HG02840 (cell line): ENCODE data around the gene ST13.
A peak's percentile ranks its signal among the peaks of the same experiment; 100 is the strongest.
"Not testable (repeated sequence)": the region's sequence is repeated elsewhere in the genome, so short reads cannot be mapped to it uniquely, and the experiment has no call there.

Source experiments
- ATAC-seq: cut with Tn5 transposase; IDR thresholded peaks from one replicate; pipeline ENCODE4 v1.9.1; 2021; ENCODE audit warnings: mild to moderate bottlenecking, moderate library complexity, moderate number of reproducible peaks; ENCODE audit not compliant: unreplicated experiment, low FRiP score

ST13 gene

GRCh38 chr22:40845816-40846215 is 10.6 kb downstream of the ST13 start:
- not testable (repeated sequence) for ATAC-seq

- ATAC-seq = no peak
These were observed 11.5 kb downstream of the ST13 start for GRCh38 chr22:40844951-40845350.

DNA sequence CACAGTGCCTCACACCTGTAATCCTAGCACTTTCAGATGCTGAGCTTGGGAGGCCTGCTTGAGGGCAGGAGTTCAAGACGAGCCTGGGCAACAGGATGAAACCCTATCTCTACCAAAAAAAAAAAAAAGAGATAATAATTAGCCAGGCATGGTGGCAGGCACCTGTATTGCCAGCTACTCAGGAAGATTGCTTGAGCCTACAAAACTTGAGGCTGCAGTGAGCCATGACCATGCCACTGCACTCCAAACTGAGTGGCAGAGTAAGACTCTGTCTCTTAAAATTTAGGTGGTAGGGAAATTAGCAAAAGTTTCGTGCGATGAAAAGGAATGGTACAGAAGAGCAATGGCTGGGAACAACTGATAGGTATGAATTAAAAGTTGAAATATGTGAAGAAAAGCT is 18.0 kb downstream of the ST13 start:
- no peak for ATAC-seq

- ATAC-seq = no peak
These were observed 21.8 kb downstream of the ST13 start for GRCh38 chr22:40834619-40835018.

- ATAC-seq = no peak
These were observed 27.3 kb downstream of the ST13 start for GRCh38 chr22:40829131-40829530.

GRCh38 chr22:40826984-40827741 is 29.3 kb downstream of the ST13 start:
- no peak for ATAC-seq

DNA sequence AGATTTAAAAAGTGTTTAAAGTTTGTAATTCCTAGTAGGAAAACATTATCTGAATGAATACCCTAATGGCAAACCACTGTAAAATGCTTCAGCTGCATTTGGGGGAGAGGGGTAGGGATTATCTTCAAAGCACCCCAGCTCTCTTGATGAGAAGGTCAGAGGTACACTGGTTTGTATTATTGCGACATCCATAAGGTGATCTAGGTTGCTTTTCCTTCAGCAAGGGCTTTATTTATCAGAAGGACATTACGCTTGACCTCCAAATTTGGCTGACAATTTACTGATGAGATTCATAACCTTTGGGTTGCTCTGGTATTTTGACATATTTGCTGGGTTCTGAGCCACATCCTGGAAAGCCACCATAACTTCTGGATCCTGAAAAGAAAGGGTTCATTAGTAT is 30.1 kb downstream of the ST13 start:
- ATAC-seq = not testable (repeated sequence)

- no peak for ATAC-seq
These were observed 33.0 kb downstream of the ST13 start for GRCh38 chr22:40823426-40823825.

DNA sequence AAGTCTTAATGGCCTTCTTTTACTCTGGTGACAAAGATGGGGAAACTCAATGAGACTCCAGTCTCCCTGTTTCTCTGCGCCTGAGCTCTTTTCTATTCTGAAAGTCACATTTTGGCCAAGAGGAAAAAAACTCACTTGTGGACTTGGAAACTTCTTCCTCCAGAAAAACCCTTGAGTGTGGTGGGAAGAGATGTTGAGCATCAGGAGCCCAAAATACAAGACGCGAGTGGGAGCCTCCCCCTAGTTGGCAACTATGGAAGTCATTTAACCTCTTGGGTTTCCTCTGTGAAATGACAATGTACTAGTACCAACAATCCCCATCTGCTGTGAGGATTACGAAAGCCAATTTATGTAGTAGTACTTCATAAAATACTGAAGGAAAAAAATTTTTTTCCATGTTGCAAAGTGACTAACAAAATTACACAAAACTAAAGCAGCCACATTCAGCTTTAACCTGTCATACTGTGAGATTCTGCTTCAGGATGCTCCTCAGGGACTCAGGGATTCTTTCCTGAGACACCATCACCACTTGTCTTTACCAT is 36.8 kb downstream of the ST13 start:
- ATAC-seq = no peak

GRCh38 chr22:40818747-40819598 is 37.5 kb downstream of the ST13 start, which contains the start of gene SLC25A17:
SLC25A17 (minus strand) TSS chr22:40819346; CDS start chr22:40819248, 98 bp downstream.
- peak; percentile 72 for ATAC-seq

DNA sequence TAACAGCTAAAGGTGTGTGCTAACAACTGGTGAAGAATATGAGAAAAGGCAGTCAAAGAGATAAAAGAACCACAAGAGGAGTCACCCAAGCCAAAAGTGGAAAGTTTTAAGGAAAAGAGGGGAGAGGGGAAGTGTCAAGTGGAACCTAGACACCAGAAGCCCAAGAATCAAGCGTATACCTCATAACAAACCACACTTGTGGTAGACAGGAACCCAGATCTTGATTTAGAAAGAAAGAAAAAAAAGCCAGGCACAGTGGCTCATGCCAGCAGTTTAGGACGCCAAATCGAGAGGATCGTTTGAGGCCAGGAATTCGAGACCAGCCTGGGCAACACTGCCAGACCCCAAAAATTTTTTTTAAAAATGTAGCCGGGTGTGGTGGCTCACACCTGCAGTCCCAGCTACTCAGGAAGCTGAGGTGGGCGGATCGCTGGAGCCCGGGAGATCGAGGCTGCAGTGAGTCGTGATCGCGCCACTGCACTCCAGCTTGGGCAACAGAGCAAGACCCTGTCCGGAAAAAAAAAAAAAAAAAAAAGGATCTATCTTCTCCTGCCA is 38.2 kb downstream of the ST13 start:
- no peak for ATAC-seq

- no peak for ATAC-seq
These were observed 38.7 kb downstream of the ST13 start for GRCh38 chr22:40817737-40818136.

DNA sequence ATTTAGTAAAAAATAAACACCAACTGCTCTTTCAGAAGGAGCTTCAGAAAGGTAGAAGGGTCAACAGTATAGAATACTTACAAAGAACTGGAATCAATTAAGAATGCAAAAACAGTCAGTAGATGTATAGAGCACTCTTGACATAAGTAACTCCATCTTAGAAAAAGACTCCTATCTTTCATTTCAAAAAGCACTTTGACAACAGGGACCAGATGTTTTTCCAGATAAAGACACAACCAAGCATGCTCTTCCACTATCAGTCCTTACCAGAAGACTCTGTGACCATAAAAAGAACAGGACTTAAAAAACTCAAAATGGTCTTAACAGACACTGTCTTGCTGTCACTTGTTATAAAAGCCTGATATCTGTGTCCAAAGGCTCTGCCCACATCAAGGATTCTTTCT is 42.5 kb downstream of the ST13 start:
- no peak for ATAC-seq

DNA sequence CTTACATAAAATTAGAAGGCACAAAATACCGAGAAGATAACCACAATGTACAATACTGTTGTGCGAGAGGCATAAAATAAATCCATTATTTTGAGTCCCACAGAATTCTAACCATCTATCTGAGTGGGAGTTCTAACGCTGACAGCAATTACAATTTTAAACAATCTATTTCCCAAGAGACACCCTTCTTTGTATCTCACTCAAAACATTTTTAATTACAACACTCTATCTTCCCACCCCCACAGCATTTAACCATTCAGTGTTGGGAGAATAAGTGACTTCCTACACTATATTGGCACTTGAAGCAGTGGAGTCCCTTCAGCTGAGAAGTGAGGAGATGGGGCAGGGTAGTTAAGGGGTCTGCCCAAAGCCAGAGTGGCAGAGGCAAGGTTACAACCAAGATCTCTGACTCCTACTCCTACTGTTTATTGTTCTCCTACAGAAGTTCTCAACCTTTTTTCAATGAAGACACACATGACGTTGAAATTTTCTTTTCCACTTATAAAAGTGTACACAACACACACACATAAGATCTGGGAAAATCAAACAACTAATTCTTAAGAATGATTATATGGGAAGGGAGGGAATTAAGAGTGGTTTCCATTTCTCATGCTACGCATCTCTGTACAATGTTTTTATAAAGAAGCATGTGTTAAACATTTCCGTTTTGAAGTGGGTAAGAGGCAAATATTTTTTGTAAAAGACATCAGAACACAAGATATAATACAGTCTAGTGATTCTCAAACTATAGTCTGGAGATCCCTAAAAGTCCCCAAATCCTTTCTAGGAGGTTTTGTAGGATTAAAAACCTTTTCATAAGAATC is 48.2 kb downstream of the ST13 start:
- no peak for ATAC-seq

DNA sequence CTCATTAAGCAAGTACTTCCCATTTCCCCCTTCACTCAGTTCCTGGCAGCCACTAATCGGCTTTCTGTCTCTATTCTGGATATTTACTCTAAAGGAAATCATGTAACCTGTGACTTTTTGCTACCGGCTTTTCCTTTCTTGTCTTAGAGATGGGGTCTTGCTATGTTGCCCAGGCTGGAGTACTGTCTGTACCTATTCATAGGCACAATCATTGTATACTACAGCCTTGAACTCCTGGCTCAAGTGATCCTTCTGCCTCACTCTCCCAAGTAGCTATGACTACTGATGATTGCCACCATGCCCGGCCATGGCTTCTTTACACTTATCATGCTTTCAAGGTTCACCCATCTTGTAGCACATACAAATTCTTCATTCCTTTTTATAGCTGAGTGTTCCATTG is 49.7 kb downstream of the ST13 start:
- ATAC-seq = no peak

GRCh38 chr22:40805699-40806203 is 50.7 kb downstream of the ST13 start:
- ATAC-seq = no peak

DNA sequence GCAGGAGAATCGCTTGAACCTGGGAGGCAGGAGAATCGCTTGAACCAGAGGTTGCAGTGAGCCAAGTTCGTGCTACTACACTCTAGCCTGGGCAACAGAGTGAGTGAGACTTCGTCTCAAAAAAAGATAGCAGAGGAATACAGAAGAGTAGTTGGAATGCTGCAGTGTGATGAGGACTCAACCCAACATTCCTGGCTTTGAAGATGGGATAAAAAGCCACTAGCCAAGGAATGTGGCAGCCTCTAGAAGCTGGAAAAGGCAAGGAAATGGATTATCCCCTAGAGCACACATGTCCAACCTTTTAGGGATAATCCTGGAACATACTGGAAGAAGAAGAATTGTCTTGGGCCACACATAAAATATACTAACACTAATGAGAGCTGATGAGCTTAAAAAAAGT is 51.2 kb downstream of the ST13 start:
- no peak for ATAC-seq

- ATAC-seq = no peak
These were observed 53.1 kb downstream of the ST13 start for GRCh38 chr22:40803321-40803720.

- ATAC-seq = no peak
These were observed 57.4 kb downstream of the ST13 start for GRCh38 chr22:40799008-40799407.

DNA sequence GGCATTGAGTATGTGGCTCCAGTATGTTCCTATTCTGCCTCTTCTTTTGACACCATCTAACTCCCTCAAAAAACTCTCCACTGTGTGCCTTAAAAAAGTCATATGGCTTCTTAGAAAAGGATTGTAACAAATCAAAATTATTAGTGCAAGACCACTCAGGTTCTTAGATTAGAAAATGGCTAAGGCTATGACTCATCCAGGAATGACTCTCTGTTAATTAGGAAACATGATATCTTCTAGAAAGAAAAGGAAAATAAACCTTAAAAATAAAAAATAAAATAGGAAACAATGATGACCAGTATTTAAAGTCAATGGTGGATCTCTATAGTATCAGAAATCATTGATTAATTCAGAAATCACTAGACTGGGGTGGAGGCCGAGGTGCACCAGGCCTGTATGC is 59.0 kb downstream of the ST13 start:
- no peak for ATAC-seq
